ENCODE measurements around the gene FAM117A. TPM values are rescaled to one million over a fixed set of nuclear protein-coding genes. Genes with fewer than 3 reads are reported as not detected.

FAM117A gene
- total and polyA plus RNA-seq, 2 of the 8 experiments (the other 6 are each of a cell fraction or from before 2014, with no cell fraction given) = 28.4 to 45.7 TPM

GRCh38 chr17:49741009-49741691 is 22.8 kb downstream of the FAM117A start:
- no peak overlapping the region for H2BK120ac ChIP-seq (replicated peaks; ENCODE audit: low read depth, low read length)
- H4K20me1 ChIP-seq (replicated peaks in 1 of 2; ENCODE audit: control insufficient read depth in 1 of 2, insufficient read depth in 2 of 2, low read length in 2 of 2) = peaks cover 8% of the 10 kb centered on the region in 2 experiments
- H3K23me2 ChIP-seq (ENCODE audit: low read depth, low read length) = no peaks in the 10 kb centered on the region
- no peak overlapping the region for H2BK5ac ChIP-seq (ENCODE audit: low read depth, low read length)
- H3K4ac ChIP-seq (replicated peaks; ENCODE audit: insufficient read length, low read depth, low read length) = no peak overlapping the region
- TF ChIP-seq PHF8 (conservative IDR thresholded peaks at IDR 0.05; ENCODE audit: low read depth, low read length) (no peak), SIRT6 (IDR thresholded peaks at IDR 0.05; ENCODE audit: low read length) (no peak)
- DNase-seq (ENCODE audit: low read depth in 1 of 2, low spot score in 2 of 2) (no peak), FAIRE-seq (no peak)
- no peaks in the 10 kb centered on the region for H3K27me3 ChIP-seq (replicated peaks in 1 of 4; ENCODE audit: control insufficient read depth in 3 of 4, extremely low read depth in 1 of 4, insufficient read depth in 3 of 4, low read length in 3 of 4)
- no peak overlapping the region for H3K4me3 ChIP-seq (ENCODE audit: extremely low read depth in 1 of 4, insufficient read depth in 2 of 4, low read depth in 3 of 4, low read length in 4 of 4)
- no peaks in the 10 kb centered on the region for H3K4me1 ChIP-seq (replicated peaks in 1 of 4; ENCODE audit: control insufficient read depth in 3 of 4, insufficient read depth in 4 of 4, low read length in 3 of 4)
- ChIA-PET CTCF (ENCODE audit: partially characterized antibody) (interaction anchor here (0.6 to 1.5 kb wide), 3 partner anchors 108 to 224 kb away, joined by 3 read pairs; no protein-coding TSS in a partner anchor), POLR2A (ENCODE audit: partially characterized antibody) (interaction anchor here (1.4 kb wide), 1 partner anchor 47 kb away, joined by 4 read pairs; the partner anchor contains the start of gene KAT7)
- no peak overlapping the region for H2BK20ac ChIP-seq (ENCODE audit: low read length)
- no peak overlapping the region for H2AK5ac ChIP-seq (ENCODE audit: low read depth, low read length)
- no peak overlapping the region for H3K23ac ChIP-seq (ENCODE audit: insufficient read length)
- H3K56ac ChIP-seq (replicated peaks; ENCODE audit: insufficient read length, low read depth, low read length) = no peak overlapping the region
- no peak overlapping the region for H3K18ac ChIP-seq (ENCODE audit: extremely low read depth, low read length)
- no peaks in the 10 kb centered on the region; a peak in 1 of 8 replicates for H3K36me3 ChIP-seq (ENCODE audit: control insufficient read depth in 2 of 4, insufficient read depth in 4 of 4, low read length in 3 of 4)
- no peak overlapping the region for H4K8ac ChIP-seq (ENCODE audit: extremely low read depth, insufficient read depth, low read length)
- no peak overlapping the region for H4K5ac ChIP-seq (ENCODE audit: insufficient read length, low read depth, low read length)
- H3K9ac ChIP-seq (replicated peaks in 1 of 4; ENCODE audit: extremely low read depth in 1 of 4, low read depth in 3 of 4, low read length in 3 of 4) = no peak overlapping the region
- no peak overlapping the region for H3K4me2 ChIP-seq (ENCODE audit: insufficient read depth in 1 of 2, low read depth in 2 of 2, low read length in 2 of 2)
- H3K79me2 ChIP-seq (ENCODE audit: control insufficient read depth in 1 of 2, insufficient read depth in 2 of 2, low read length in 2 of 2) = peaks cover 0 to 25% of the 10 kb centered on the region in 2 experiments; a peak in 2 of 4 replicates
- 86% methylated on average over 5 of the region's 5 CpGs; no CpG with 5 or more reads in 1 of the 2 experiments for WGBS, 2 experiments (ENCODE audit: extremely low coverage in 1 of 2, insufficient coverage in 1 of 2, insufficient read length in 1 of 2, insufficient replicate concordance in 2 of 2, low coverage in 1 of 2, low lambda C conversion rate in 2 of 2, missing lambda C conversion rate in 1 of 2)
- H2BK12ac ChIP-seq (ENCODE audit: low read depth, low read length) = no peak overlapping the region
- no peak overlapping the region for H3K27ac ChIP-seq (ENCODE audit: low read depth, low read length)
- no peak overlapping the region for H4K91ac ChIP-seq (replicated peaks; ENCODE audit: insufficient read length, low read length)
- no peaks in the 10 kb centered on the region for H3K9me3 ChIP-seq (ENCODE audit: insufficient read depth in 2 of 2, low read depth in 1 of 2, low read length in 1 of 2)
- no peak overlapping the region for H2AFZ ChIP-seq (ENCODE audit: low read length)
- no peak overlapping the region for H3K14ac ChIP-seq (ENCODE audit: insufficient read length)
- no peak overlapping the region for H2BK15ac ChIP-seq (ENCODE audit: low read length)
- H3K79me1 ChIP-seq (ENCODE audit: low read depth, low read length) = peaks cover 7% of the 10 kb centered on the region

Data from H1 (cell line).